Thoracic aorta (tissue), 2 donors: Measurements from ENCODE around the gene APP. TPM values are rescaled to one million over a fixed set of nuclear protein-coding genes. Genes with fewer than 3 reads are reported as not detected.

Experiments used
- ATAC-seq: fragments of 150-250 bp; one replicate; pipeline ENCODE4 v1.8.0; 2017; ENCODE audit warnings: low read depth; ENCODE audit not compliant: insufficient number of reproducible peaks, low FRiP score
- DNase-seq: peaks from one replicate; pipeline ENCODE4 v3.0.0-alpha.2; 2020; ENCODE audit warnings: low spot score
- H3K27ac ChIP-seq, 2 donors: fragments of 200-600 bp; sonication (generic); 1 replicate in 1 of 2; 2 replicates in 1 of 2; pipeline ENCODE4 v1.5.1; 2016; ENCODE audit warnings: mild to moderate bottlenecking in 2 of 2, moderate library complexity in 2 of 2
- H3K27me3 ChIP-seq: fragments of 200-600 bp; sonication (generic); replicated peaks from 2 replicates; pipeline ENCODE4 v1.6.0; 2016; ENCODE audit warnings: mild to moderate bottlenecking; ENCODE audit not compliant: insufficient read depth
- H3K36me3 ChIP-seq: fragments of 200-600 bp; sonication (generic); one replicate; pipeline ENCODE4 v1.5.1; 2016
- H3K4me1 ChIP-seq, 2 donors: fragments of 200-600 bp; sonication (generic); 1 replicate in 1 of 2; 2 replicates in 1 of 2; pipeline versions ENCODE4 v1.5.1 to v1.6.0; 2016; ENCODE audit warnings: low read depth in 2 of 2, mild to moderate bottlenecking in 1 of 2; ENCODE audit not compliant: control insufficient read depth in 1 of 2
- H3K4me3 ChIP-seq: fragments of 200-600 bp; sonication (generic); 2 replicates; pipeline ENCODE4 v1.5.1; 2016; ENCODE audit warnings: mild to moderate bottlenecking
- H3K9me3 ChIP-seq: fragments of 200-600 bp; sonication (generic); 2 replicates; pipeline ENCODE4 v1.5.1; 2016
- CTCF ChIP-seq: fragments of 200-600 bp; sonication (generic); IDR thresholded peaks from one replicate; pipeline ENCODE4 v1.5.1; 2019; ENCODE audit warnings: antibody characterized with exemption
- total RNA-seq, 2 donors: library from RNA; depleted of rRNA; stranded (reverse); fragments of >200 nt; gene quantifications; one replicate each; pipeline versions ENCODE4 v1.1.0 to v1.2.3, GENCODE V29; 2016

The APP gene
- total RNA-seq, 2 donors from 2014 or later, result 342 to 468 TPM

- no peak for ATAC-seq
Measured at GRCh38 chr21:25862596-25862995, 308.0 kb downstream of the APP start.

GRCh38 chr21:25862112-25862511, 308.5 kb downstream of the APP start:
- ATAC-seq, result no peak
- no peak for TF ChIP-seq CTCF
- no peak overlapping the region for H3K27ac ChIP-seq
- no peak overlapping the region for H3K4me3 ChIP-seq
- H3K27me3 ChIP-seq, result no peaks in the 10 kb centered on the region
- no peaks in the 10 kb centered on the region for H3K36me3 ChIP-seq
- peaks cover 4 to 10% of the 10 kb centered on the region in 2 donors for H3K4me1 ChIP-seq
- DNase-seq, result no peak
- no peaks in the 10 kb centered on the region for H3K9me3 ChIP-seq

More at GRCh38 chr21:25862596-25862995, 308.0 kb downstream of the APP start:
- H3K27me3 ChIP-seq, result no peaks in the 10 kb centered on the region
- H3K4me1 ChIP-seq, result peaks cover 4 to 6% of the 10 kb centered on the region in 2 donors
- H3K9me3 ChIP-seq, result no peaks in the 10 kb centered on the region
- H3K36me3 ChIP-seq, result no peaks in the 10 kb centered on the region
- peak; percentile 26 for TF ChIP-seq CTCF
- no peak overlapping the region for H3K27ac ChIP-seq
- H3K4me3 ChIP-seq, result no peak overlapping the region
- no peak for DNase-seq

GRCh38 chr21:25859235-25859929, 311.2 kb downstream of the APP start:
- Histone ChIP-seq H3K4me1 (peaks cover 4 to 14% of the 10 kb centered on the region in 2 donors), H3K36me3 (no peaks in the 10 kb centered on the region), H3K9me3 (no peaks in the 10 kb centered on the region), H3K27me3 (no peaks in the 10 kb centered on the region), H3K4me3 (no peak overlapping the region), H3K27ac (no peak overlapping the region)
- TF ChIP-seq CTCF, result no peak
- DNase-seq (no peak), ATAC-seq (no peak)

- Histone ChIP-seq H3K9me3 (no peaks in the 10 kb centered on the region), H3K36me3 (no peaks in the 10 kb centered on the region), H3K27ac (no peak overlapping the region), H3K4me3 (no peak overlapping the region), H3K27me3 (no peaks in the 10 kb centered on the region), H3K4me1 (peaks cover 4 to 14% of the 10 kb centered on the region in 2 donors)
- ATAC-seq (no peak), DNase-seq (no peak)
- TF ChIP-seq CTCF, result no peak
Measured at GRCh38 chr21:25858325-25858724, 312.2 kb downstream of the APP start.

- Histone ChIP-seq H3K27me3 (no peaks in the 10 kb centered on the region), H3K9me3 (no peaks in the 10 kb centered on the region), H3K27ac (no peak overlapping the region), H3K4me1 (peaks cover 4 to 14% of the 10 kb centered on the region in 2 donors), H3K4me3 (peak overlapping the region; percentile 24), H3K36me3 (no peaks in the 10 kb centered on the region)
- no peak for TF ChIP-seq CTCF
- DNase-seq (no peak), ATAC-seq (no peak)
Measured at GRCh38 chr21:25857308-25858074, 313.1 kb downstream of the APP start.
